ENCODE measurements around the gene MACROD2.

Gene MACROD2

GRCh38 chr20:15867899-15868298 is 1872.6 kb downstream of the MACROD2 start:
- TF ChIP-seq CTCF (IDR thresholded peaks at IDR 0.05; ENCODE audit: borderline replicate concordance, insufficient read depth, low read depth, low read length) = no peak
- H3K4me3 ChIP-seq (ENCODE audit: low read depth, low read length) = no peak overlapping the region

- H3K4me3 ChIP-seq (ENCODE audit: low read depth, low read length) = no peak overlapping the region
- no peak for TF ChIP-seq CTCF (IDR thresholded peaks at IDR 0.05; ENCODE audit: borderline replicate concordance, insufficient read depth, low read depth, low read length)
Measured at GRCh38 chr20:15875446-15875845, 1880.1 kb downstream of the MACROD2 start.

- H3K4me3 ChIP-seq (ENCODE audit: low read depth, low read length) = no peak overlapping the region
- no peak for TF ChIP-seq CTCF (IDR thresholded peaks at IDR 0.05; ENCODE audit: borderline replicate concordance, insufficient read depth, low read depth, low read length)
Measured at GRCh38 chr20:15882553-15882952, 1887.2 kb downstream of the MACROD2 start.

GRCh38 chr20:15886250-15886649 is 1890.9 kb downstream of the MACROD2 start:
- no peak overlapping the region for H3K4me3 ChIP-seq (ENCODE audit: low read depth, low read length)
- no peak for TF ChIP-seq CTCF (IDR thresholded peaks at IDR 0.05; ENCODE audit: borderline replicate concordance, insufficient read depth, low read depth, low read length)

GRCh38 chr20:15887387-15887786 is 1892.1 kb downstream of the MACROD2 start:
- no peak overlapping the region for H3K4me3 ChIP-seq (ENCODE audit: low read depth, low read length)
- TF ChIP-seq CTCF (IDR thresholded peaks at IDR 0.05; ENCODE audit: borderline replicate concordance, insufficient read depth, low read depth, low read length) = no peak

GRCh38 chr20:15889061-15889460 is 1893.7 kb downstream of the MACROD2 start:
- no peak overlapping the region for H3K4me3 ChIP-seq (ENCODE audit: low read depth, low read length)
- no peak for TF ChIP-seq CTCF (IDR thresholded peaks at IDR 0.05; ENCODE audit: borderline replicate concordance, insufficient read depth, low read depth, low read length)

GRCh38 chr20:15889514-15890256 is 1894.4 kb downstream of the MACROD2 start:
- TF ChIP-seq CTCF (IDR thresholded peaks at IDR 0.05; ENCODE audit: borderline replicate concordance, insufficient read depth, low read depth, low read length) = no peak
- no peak overlapping the region for H3K4me3 ChIP-seq (ENCODE audit: low read depth, low read length)

All from GM12875 (cell line).